GM19438 (cell line): Measurements from ENCODE around the gene CACNG8.
"Not testable (repeated sequence)": the region's sequence is repeated elsewhere in the genome, so short reads cannot be mapped to it uniquely, and the experiment has no call there.

Experiments used
- ATAC-seq: cut with Tn5 transposase; IDR thresholded peaks from one replicate; pipeline ENCODE4 v1.9.1; 2021; ENCODE audit warnings: low read depth; ENCODE audit not compliant: unreplicated experiment

The CACNG8 gene

GRCh38 chr19:54030895-54031586 lies 68.3 kb downstream of the CACNG8 start:
- no peak for ATAC-seq

- no peak for ATAC-seq
These were observed 72.8 kb downstream of the CACNG8 start for GRCh38 chr19:54035215-54036178.

- not testable (repeated sequence) for ATAC-seq
These were observed 73.8 kb downstream of the CACNG8 start for GRCh38 chr19:54036542-54036941.
